ENCODE results near the gene FOXD1.

- TF ChIP-seq POLR2A (IDR thresholded peaks at IDR 0.05; ENCODE audit: low read depth, low read length) (no peak), CTCF (conservative IDR thresholded peaks at IDR 0.05; ENCODE audit: low read depth, low read length) (no peak), RCOR1 (IDR thresholded peaks at IDR 0.05; ENCODE audit: insufficient replicate concordance, low read length) (no peak), RAD21 (IDR thresholded peaks at IDR 0.05; ENCODE audit: low read length) (no peak), MXI1 (IDR thresholded peaks at IDR 0.05; ENCODE audit: borderline replicate concordance, low read depth, low read length) (no peak), CEBPB (IDR thresholded peaks at IDR 0.05; ENCODE audit: low read depth, low read length) (no peak), FOS (IDR thresholded peaks at IDR 0.05; ENCODE audit: low read depth, low read length) (no peak), BHLHE40 (IDR thresholded peaks at IDR 0.05; ENCODE audit: low read depth, low read length) (no peak), USF2 (IDR thresholded peaks at IDR 0.05; ENCODE audit: low read depth, low read length) (no peak), MAZ (IDR thresholded peaks at IDR 0.05; ENCODE audit: borderline replicate concordance, low read depth, low read length) (no peak), CHD1 (IDR thresholded peaks at IDR 0.05; ENCODE audit: low read depth, low read length) (no peak), SMC3 (IDR thresholded peaks at IDR 0.05; ENCODE audit: low read depth, low read length) (no peak), NFE2L2 (IDR thresholded peaks at IDR 0.05; ENCODE audit: low read depth, low read length) (no peak)
Observed at GRCh38 chr5:73411936-73412596, 36.5 kb downstream of the FOXD1 start.

All from IMR-90 (cell line).